HG03196 (cell line): ENCODE measurements around the gene ZNF785.
"Not testable (repeated sequence)": the region's sequence is repeated elsewhere in the genome, so short reads cannot be mapped to it uniquely, and the experiment has no call there.

Experiments used
- ATAC-seq: cut with Tn5 transposase; IDR thresholded peaks from one replicate; pipeline ENCODE4 v1.9.1; 2021; ENCODE audit not compliant: unreplicated experiment

Gene ZNF785

GRCh38 chr16:30602616-30603277 lies 17.2 kb upstream of the ZNF785 start:
- ATAC-seq: no peak

- ATAC-seq: no peak
Measured at GRCh38 chr16:30601966-30602365, 16.5 kb upstream of the ZNF785 start.

GRCh38 chr16:30600929-30601328 lies 15.4 kb upstream of the ZNF785 start:
- ATAC-seq: no peak

GRCh38 chr16:30600215-30600614 lies 14.7 kb upstream of the ZNF785 start:
- no peak for ATAC-seq

- no peak for ATAC-seq
Measured at GRCh38 chr16:30592871-30593270, 7.4 kb upstream of the ZNF785 start.

GRCh38 chr16:30590869-30591268 lies 5.4 kb upstream of the ZNF785 start:
- not testable (repeated sequence) for ATAC-seq

- ATAC-seq: not testable (repeated sequence)
Measured at GRCh38 chr16:30589582-30589981, 4.1 kb upstream of the ZNF785 start.

GRCh38 chr16:30588651-30589050 lies 3.2 kb upstream of the ZNF785 start:
- no peak for ATAC-seq

- ATAC-seq: peak; percentile 41
Measured at GRCh38 chr16:30585022-30585399, 486 bp downstream of the ZNF785 start.

GRCh38 chr16:30582611-30583340 lies 2.7 kb downstream of the ZNF785 start:
- ATAC-seq: no peak

GRCh38 chr16:30581457-30581856 lies 4.0 kb downstream of the ZNF785 start:
- ATAC-seq: no peak

- no peak for ATAC-seq
Measured at GRCh38 chr16:30574678-30575077, 10.8 kb downstream of the ZNF785 start.

- peak; percentile 67 for ATAC-seq
Measured at GRCh38 chr16:30571445-30572322, 13.8 kb downstream of the ZNF785 start, which contains the start of gene ZNF688. ZNF688 (minus strand) TSS chr16:30571714; CDS start chr16:30571629, 85 bp downstream.

- ATAC-seq: no peak
Measured at GRCh38 chr16:30570636-30571444, 14.7 kb downstream of the ZNF785 start.

GRCh38 chr16:30569746-30570635 lies 15.5 kb downstream of the ZNF785 start:
- no peak for ATAC-seq

GRCh38 chr16:30569281-30569680 lies 16.2 kb downstream of the ZNF785 start:
- ATAC-seq: no peak

- peak; percentile 30 for ATAC-seq
Measured at GRCh38 chr16:30567991-30568638, 17.4 kb downstream of the ZNF785 start.

- ATAC-seq: no peak
Measured at GRCh38 chr16:30567160-30567990, 18.1 kb downstream of the ZNF785 start.
